H1 (cell line): Measurements from ENCODE around the gene VWCE. TPM values are rescaled to one million over a fixed set of nuclear protein-coding genes. Genes with fewer than 3 reads are reported as not detected.

Source experiments
- CTCF ChIA-PET: fragments of 300-600 bp; sonication (Branson Sonifier 250); formaldehyde crosslinking; loops from one replicate; lab custom pipeline; 2021; ENCODE audit not compliant: partially characterized antibody; lab: Charles Lee
- POLR2A ChIA-PET: fragments of 300-600 bp; sonication (Branson Sonifier 250); formaldehyde crosslinking; loops from one replicate; lab custom pipeline; 2021; ENCODE audit warnings: inconsistent platforms; ENCODE audit not compliant: partially characterized antibody; lab: Charles Lee
- DNase-seq, 2 experiments: peaks; one replicate each; pipeline versions ENCODE4 v3.0.0 to v3.0.0-alpha.2; 2010 to 2022; ENCODE audit warnings: low spot score in 2 of 2, low read depth in 1 of 2, mixed read lengths in 1 of 2
- FAIRE-seq: peaks from 2 replicates; lab custom pipeline; 2011; peaks lifted over from hg19 to GRCh38; lab: Jason Lieb, UNC
- H2AFZ ChIP-seq: 2 replicates; pipeline ENCODE4 v1.8.1; 2012; ENCODE audit warnings: low read length, inconsistent platforms
- H2AK5ac ChIP-seq: 2 replicates; pipeline ENCODE4 v1.6.1; 2013; ENCODE audit warnings: low read depth, low read length
- H2BK120ac ChIP-seq: replicated peaks from 2 replicates; pipeline ENCODE3; 2013; ENCODE audit warnings: low read depth, low read length, inconsistent platforms
- H2BK12ac ChIP-seq: 2 replicates; pipeline ENCODE4 v1.6.1; 2013; ENCODE audit warnings: low read depth, low read length
- H2BK15ac ChIP-seq: 2 replicates; pipeline ENCODE4 v1.6.1; 2013; ENCODE audit warnings: low read length
- H2BK20ac ChIP-seq: 2 replicates; pipeline ENCODE4 v1.6.1; 2013; ENCODE audit warnings: low read length
- H2BK5ac ChIP-seq: 2 replicates; pipeline ENCODE4 v1.6.1; 2013; ENCODE audit warnings: low read depth, low read length
- H3K14ac ChIP-seq: 2 replicates; pipeline ENCODE4 v1.6.1; 2013; ENCODE audit warnings: inconsistent platforms; ENCODE audit not compliant: insufficient read length
- H3K18ac ChIP-seq: 2 replicates; pipeline ENCODE4 v1.6.1; 2013; ENCODE audit warnings: low read length; ENCODE audit errors: extremely low read depth
- H3K23ac ChIP-seq: 2 replicates; pipeline ENCODE4 v1.6.1; 2013; ENCODE audit warnings: inconsistent platforms; ENCODE audit not compliant: insufficient read length
- H3K23me2 ChIP-seq: 2 replicates; pipeline ENCODE4 v1.6.1; 2013; ENCODE audit warnings: low read depth, low read length
- H3K27ac ChIP-seq: 2 replicates; pipeline ENCODE4 v1.6.1; 2011; ENCODE audit warnings: low read depth, low read length, inconsistent platforms
- H3K27me3 ChIP-seq, 4 experiments: replicated peaks in 1 of 4; 1 replicate in 1 of 4; 2 replicates in 3 of 4; pipeline versions ENCODE4 v1.6.1 to v1.8.1; 2011 to 2013; ENCODE audit warnings: low read length in 3 of 4, mild to moderate bottlenecking in 3 of 4, inconsistent platforms in 2 of 4, mixed read lengths in 2 of 4, moderate library complexity in 1 of 4; ENCODE audit not compliant: control insufficient read depth in 3 of 4, insufficient read depth in 3 of 4; ENCODE audit errors: extremely low read depth in 1 of 4
- H3K36me3 ChIP-seq, 4 experiments: 2 replicates each; pipeline versions ENCODE4 v1.6.1 to v1.8.1; 2011 to 2013; ENCODE audit warnings: mild to moderate bottlenecking in 4 of 4, low read length in 3 of 4, moderate library complexity in 2 of 4, control low read depth in 1 of 4, inconsistent platforms in 1 of 4; ENCODE audit not compliant: insufficient read depth in 4 of 4, control insufficient read depth in 2 of 4
- H3K4ac ChIP-seq: replicated peaks from 2 replicates; pipeline ENCODE3; 2013; ENCODE audit warnings: low read length, low read depth, mixed read lengths, inconsistent platforms; ENCODE audit not compliant: insufficient read length
- H3K4me1 ChIP-seq, 4 experiments: replicated peaks in 1 of 4; 1 replicate in 1 of 4; 2 replicates in 3 of 4; pipeline versions ENCODE4 v1.6.1 to v1.8.1; 2011 to 2013; ENCODE audit warnings: low read length in 3 of 4, inconsistent platforms in 2 of 4, mixed read lengths in 1 of 4; ENCODE audit not compliant: insufficient read depth in 4 of 4, control insufficient read depth in 3 of 4
- H3K4me2 ChIP-seq, 2 experiments: 2 replicates each; pipeline versions ENCODE4 v1.6.1 to v1.8.1; 2011 to 2013; ENCODE audit warnings: low read depth in 2 of 2, low read length in 2 of 2, control low read depth in 1 of 2, inconsistent platforms in 1 of 2, mild to moderate bottlenecking in 1 of 2; ENCODE audit not compliant: insufficient read depth in 1 of 2
- H3K4me3 ChIP-seq, 4 experiments: fragments of 200-600, 300-600 bp in 1 of 4; sonication (generic), shearing (Covaris generic), sonication (Bioruptor Twin) in 1 of 4; 2 replicates each; pipeline versions ENCODE4 v1.5.1 to v1.8.1; 2011 to 2016; ENCODE audit warnings: low read length in 4 of 4, low read depth in 3 of 4, control low read depth in 2 of 4, inconsistent platforms in 2 of 4, mild to moderate bottlenecking in 2 of 4, mixed read lengths in 1 of 4, moderate library complexity in 1 of 4; ENCODE audit not compliant: insufficient read depth in 2 of 4; ENCODE audit errors: extremely low read depth in 1 of 4
- H3K56ac ChIP-seq: replicated peaks from 2 replicates; pipeline ENCODE3; 2013; ENCODE audit warnings: low read depth, mild to moderate bottlenecking, mixed read lengths, low read length, inconsistent platforms; ENCODE audit not compliant: insufficient read length
- H3K79me1 ChIP-seq: 2 replicates; pipeline ENCODE4 v1.6.1; 2013; ENCODE audit warnings: low read depth, low read length, control low read depth
- H3K79me2 ChIP-seq, 2 experiments: 2 replicates each; pipeline versions ENCODE4 v1.6.1 to v1.8.1; 2012 to 2013; ENCODE audit warnings: low read length in 2 of 2, mild to moderate bottlenecking in 2 of 2, inconsistent platforms in 1 of 2; ENCODE audit not compliant: insufficient read depth in 2 of 2, control insufficient read depth in 1 of 2
- H3K9ac ChIP-seq, 4 experiments: replicated peaks in 1 of 4; 1 replicate in 1 of 4; 2 replicates in 3 of 4; pipeline versions ENCODE4 v1.6.1 to v1.8.1; 2011 to 2013; ENCODE audit warnings: low read depth in 3 of 4, low read length in 3 of 4, control low read depth in 2 of 4, mild to moderate bottlenecking in 2 of 4, moderate library complexity in 2 of 4, inconsistent platforms in 1 of 4; ENCODE audit errors: extremely low read depth in 1 of 4
- H3K9me3 ChIP-seq, 2 experiments: 2 replicates each; pipeline versions ENCODE4 v1.6.1 to v1.8.1; 2012 to 2013; ENCODE audit warnings: mild to moderate bottlenecking in 2 of 2, moderate library complexity in 2 of 2, control low read depth in 1 of 2, inconsistent platforms in 1 of 2, low read depth in 1 of 2, low read length in 1 of 2, mixed read lengths in 1 of 2; ENCODE audit not compliant: insufficient read depth in 2 of 2
- H4K20me1 ChIP-seq, 2 experiments: replicated peaks in 1 of 2; 2 replicates each; pipeline versions ENCODE3 to v1.8.1; 2011 to 2013; ENCODE audit warnings: inconsistent platforms in 2 of 2, low read length in 2 of 2, mild to moderate bottlenecking in 1 of 2; ENCODE audit not compliant: insufficient read depth in 2 of 2, control insufficient read depth in 1 of 2
- H4K5ac ChIP-seq: 2 replicates; pipeline ENCODE4 v1.6.1; 2013; ENCODE audit warnings: low read length, low read depth, mixed read lengths, inconsistent platforms; ENCODE audit not compliant: insufficient read length
- H4K8ac ChIP-seq: 2 replicates; pipeline ENCODE4 v1.8.0; 2013; ENCODE audit warnings: mild to moderate bottlenecking, moderate library complexity, low read length, inconsistent platforms; ENCODE audit not compliant: insufficient read depth; ENCODE audit errors: extremely low read depth
- H4K91ac ChIP-seq: replicated peaks from 2 replicates; pipeline ENCODE3; 2013; ENCODE audit warnings: low read length, mixed read lengths, inconsistent platforms; ENCODE audit not compliant: insufficient read length
- CHD1 ChIP-seq: IDR thresholded peaks from 2 replicates; pipeline ENCODE4 v1.6.1; 2012; ENCODE audit warnings: low read depth, low read length, improper control_type of control experiment
- CHD2 ChIP-seq: IDR thresholded peaks from 2 replicates; pipeline ENCODE4 v1.6.1; 2012; ENCODE audit warnings: low read length, improper control_type of control experiment
- CTBP2 ChIP-seq: IDR thresholded peaks from 2 replicates; pipeline ENCODE4 v1.7.0; 2011; ENCODE audit warnings: borderline replicate concordance, mild to moderate bottlenecking, moderate library complexity, mixed read lengths, low read length; ENCODE audit not compliant: insufficient read depth, insufficient read length
- EGR1 ChIP-seq: IDR thresholded peaks from 2 replicates; pipeline ENCODE4 v1.6.1; 2011; ENCODE audit warnings: low read depth, low read length, borderline replicate concordance
- HDAC6 ChIP-seq: IDR thresholded peaks from one replicate; pipeline ENCODE4 v1.7.1; 2012; ENCODE audit warnings: low read depth, mild to moderate bottlenecking, inconsistent platforms, low read length, moderate library complexity
- KDM1A ChIP-seq: fragments of 200-600, 300-600 bp; sonication (generic); IDR thresholded peaks from 2 replicates; pipeline ENCODE4 v1.7.1; 2016; ENCODE audit warnings: mild to moderate bottlenecking, low read length, borderline replicate concordance
- KDM5A ChIP-seq: fragments of 200-600 bp; IDR thresholded peaks from 2 replicates; pipeline ENCODE4 v1.7.1; 2012; ENCODE audit warnings: mild to moderate bottlenecking, low read length, inconsistent platforms, mixed read lengths
- NRF1 ChIP-seq: IDR thresholded peaks from 2 replicates; pipeline ENCODE4 v1.6.1; 2011; ENCODE audit warnings: mild to moderate bottlenecking, low read depth, low read length, improper control_type of control experiment
- RAD21 ChIP-seq, 2 experiments: IDR thresholded peaks in 1 of 2; conservative IDR thresholded peaks in 1 of 2; 2 replicates each; pipeline ENCODE4 v1.6.1; 2011; ENCODE audit warnings: low read depth in 2 of 2, low read length in 2 of 2, improper control_type of control experiment in 1 of 2, inconsistent platforms in 1 of 2, mild to moderate bottlenecking in 1 of 2, moderate library complexity in 1 of 2
- RXRA ChIP-seq: IDR thresholded peaks from 2 replicates; pipeline ENCODE4 v1.6.1; 2011; ENCODE audit warnings: low read depth, mild to moderate bottlenecking, low read length, moderate library complexity; ENCODE audit not compliant: insufficient read depth
- SIN3A ChIP-seq, 2 experiments: IDR thresholded peaks in 1 of 2; conservative IDR thresholded peaks in 1 of 2; 2 replicates each; pipeline ENCODE4 v1.6.1; 2011 to 2012; ENCODE audit warnings: low read length in 2 of 2, improper control_type of control experiment in 1 of 2, low read depth in 1 of 2, mild to moderate bottlenecking in 1 of 2
- SP2 ChIP-seq: IDR thresholded peaks from 2 replicates; pipeline ENCODE4 v1.6.1; 2012; ENCODE audit warnings: mild to moderate bottlenecking, low read length, inconsistent platforms
- SRF ChIP-seq: IDR thresholded peaks from 2 replicates; pipeline ENCODE4 v1.6.1; 2011; ENCODE audit warnings: mild to moderate bottlenecking, low read depth, low read length, moderate library complexity
- ZNF274 ChIP-seq: IDR thresholded peaks from 2 replicates; pipeline ENCODE4 v1.7.0; 2012; ENCODE audit warnings: low read length, borderline replicate concordance; ENCODE audit errors: extremely low read depth
- WGBS, 2 experiments: shearing (Covaris generic) in 1 of 2; methylation state at CpG; one replicate each; pipeline versions ENCODE4 v1.1.6 to v1.1.7; 2013 to 2015; ENCODE audit warnings: low lambda C conversion rate in 2 of 2, mixed read lengths in 2 of 2, inconsistent platforms in 1 of 2, low coverage in 1 of 2, missing lambda C conversion rate in 1 of 2; ENCODE audit not compliant: insufficient replicate concordance in 2 of 2, insufficient coverage in 1 of 2, insufficient read length in 1 of 2; ENCODE audit errors: extremely low coverage in 1 of 2, missing lambda C conversion rate in 1 of 2; 5-methylcytosine and 5-hydroxymethylcytosine counted together
- polyA plus RNA-seq, 7 experiments: library from polyadenylated mRNA; depleted of rRNA in 3 of 7; stranded (reverse) in 5 of 7; unstranded in 2 of 7; fragments of >200 nt in 5 of 7; fragments of 200-250 nt in 2 of 7; gene quantifications; 1 replicate in 5 of 7; 2 replicates in 1 of 7; 4 replicates in 1 of 7; pipeline versions ENCODE4 v1.2.1 to v1.2.3, GENCODE V29; 2011 to 2013; ENCODE audit warnings: missing spikeins in 2 of 7, mixed read lengths in 2 of 7
- total RNA-seq: library from RNA; stranded (reverse); fragmentation: NEBNext Ultra II Directional; extraction: Animal tissue kit (Norgen Biotek cat#: 25700); gene quantifications from 2 replicates; pipeline ENCODE4 v1.2.1, GENCODE V29; 2021

The VWCE gene
- total and polyA plus RNA-seq, 2 of the 8 experiments (the other 6 are each of a cell fraction or from before 2014, with no cell fraction given): 9.5 to 12.3 TPM

GRCh38 chr11:61283613-61284012, 11.5 kb downstream of the VWCE start:
- Histone ChIP-seq H4K5ac (no peak overlapping the region), H2BK15ac (no peak overlapping the region), H3K79me1 (no peaks in the 10 kb centered on the region), H3K14ac (no peak overlapping the region), H4K91ac (no peak overlapping the region), H2BK120ac (no peak overlapping the region), H3K4me3 (no peak overlapping the region), H3K27me3 (peaks cover 0 to 5% (median under 1%) of the 10 kb centered on the region in 4 experiments; a peak in 4 of 7 replicates), H3K9me3 (no peaks in the 10 kb centered on the region; a peak in 1 of 4 replicates), H3K23ac (no peak overlapping the region), H3K9ac (no peak overlapping the region), H3K56ac (no peak overlapping the region), H3K79me2 (no peaks in the 10 kb centered on the region), H3K4me1 (peaks cover 0 to 8% (median 5%) of the 10 kb centered on the region in 4 experiments; a peak in 4 of 7 replicates), H3K36me3 (peaks cover 0 to 11% (median 4%) of the 10 kb centered on the region in 4 experiments; a peak in 4 of 8 replicates), H4K8ac (no peak overlapping the region), H3K23me2 (no peaks in the 10 kb centered on the region), H2AFZ (no peak overlapping the region), H2BK20ac (no peak overlapping the region), H2AK5ac (no peak overlapping the region), H2BK12ac (no peak overlapping the region), H3K27ac (no peak overlapping the region), H3K4me2 (no peak overlapping the region), H4K20me1 (peaks cover 4 to 5% of the 10 kb centered on the region in 2 experiments), H3K18ac (no peak overlapping the region), H3K4ac (no peak overlapping the region), H2BK5ac (no peak overlapping the region)
- no peak for FAIRE-seq
- ChIA-PET CTCF (interaction anchor here (1.2 kb wide), 1 partner anchor 101 kb away, joined by 3 read pairs; no protein-coding TSS in a partner anchor), POLR2A (interaction anchor here (2.7 to 4.5 kb wide), 2 partner anchors 9 to 11 kb away, joined by 7 to 54 read pairs; partner anchors contain the start of gene VWCE)
- DNase-seq: no peak
- WGBS, 2 experiments: 84% methylated on average over 4 of the region's 4 CpGs; no CpG with 5 or more reads in 1 of the 2 experiments
- TF ChIP-seq SRF: no peak
- TF ChIP-seq RAD21 (IDR thresholded peaks at IDR 0.05 in 1 of 2, conservative IDR thresholded peaks at IDR 0.05 in 1 of 2; ENCODE audit: low read depth in 2 of 2, low read length in 2 of 2): no peak
- no peak for TF ChIP-seq CHD2
- no peak for TF ChIP-seq SIN3A (conservative IDR thresholded peaks at IDR 0.05 in 1 of 2, IDR thresholded peaks at IDR 0.05 in 1 of 2; ENCODE audit: low read depth in 1 of 2, low read length in 2 of 2)
- TF ChIP-seq KDM1A: no peak
- TF ChIP-seq HDAC6: no peak
- no peak for TF ChIP-seq CHD1
- TF ChIP-seq KDM5A: no peak
- no peak for TF ChIP-seq RXRA
- TF ChIP-seq CTBP2: no peak
- TF ChIP-seq NRF1: no peak
- no peak for TF ChIP-seq ZNF274
- TF ChIP-seq EGR1: no peak
- no peak for TF ChIP-seq SP2
